Measurements from ENCODE around the gene SOX2.

DNA sequence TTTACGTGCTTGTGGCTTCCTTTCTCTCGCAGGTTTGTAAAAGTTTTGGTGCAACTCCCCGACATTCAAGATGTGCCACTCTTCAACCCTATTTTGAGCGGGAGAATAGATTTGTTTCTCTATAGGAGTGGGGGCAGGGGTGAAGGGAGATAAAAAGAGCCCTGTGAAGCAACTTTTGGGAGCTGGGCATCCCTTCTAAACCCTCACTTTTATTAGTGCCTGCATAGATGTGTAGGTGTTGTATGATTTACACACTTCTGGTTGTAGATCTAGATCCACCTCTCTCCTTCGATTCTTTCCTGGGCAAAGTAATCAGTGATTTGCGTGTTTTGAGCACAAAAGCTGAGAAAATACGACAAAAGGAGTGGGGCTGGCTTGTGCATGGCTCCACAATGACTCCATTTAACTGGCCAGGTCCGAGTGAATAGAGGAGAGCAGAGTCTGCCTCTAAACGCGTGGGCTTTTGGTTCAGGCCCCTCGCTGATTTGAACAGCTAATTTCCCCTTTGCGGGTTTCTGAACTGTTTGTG, 17.7 kb downstream of the SOX2 start:
- TF ChIP-seq, protein P1, sequence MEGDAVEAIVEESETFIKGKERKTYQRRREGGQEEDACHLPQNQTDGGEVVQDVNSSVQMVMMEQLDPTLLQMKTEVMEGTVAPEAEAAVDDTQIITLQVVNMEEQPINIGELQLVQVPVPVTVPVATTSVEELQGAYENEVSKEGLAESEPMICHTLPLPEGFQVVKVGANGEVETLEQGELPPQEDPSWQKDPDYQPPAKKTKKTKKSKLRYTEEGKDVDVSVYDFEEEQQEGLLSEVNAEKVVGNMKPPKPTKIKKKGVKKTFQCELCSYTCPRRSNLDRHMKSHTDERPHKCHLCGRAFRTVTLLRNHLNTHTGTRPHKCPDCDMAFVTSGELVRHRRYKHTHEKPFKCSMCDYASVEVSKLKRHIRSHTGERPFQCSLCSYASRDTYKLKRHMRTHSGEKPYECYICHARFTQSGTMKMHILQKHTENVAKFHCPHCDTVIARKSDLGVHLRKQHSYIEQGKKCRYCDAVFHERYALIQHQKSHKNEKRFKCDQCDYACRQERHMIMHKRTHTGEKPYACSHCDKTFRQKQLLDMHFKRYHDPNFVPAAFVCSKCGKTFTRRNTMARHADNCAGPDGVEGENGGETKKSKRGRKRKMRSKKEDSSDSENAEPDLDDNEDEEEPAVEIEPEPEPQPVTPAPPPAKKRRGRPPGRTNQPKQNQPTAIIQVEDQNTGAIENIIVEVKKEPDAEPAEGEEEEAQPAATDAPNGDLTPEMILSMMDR (IDR thresholded peaks at IDR 0.05) = no peak
- TF ChIP-seq EZH2 (IDR thresholded peaks at IDR 0.05; ENCODE audit: borderline replicate concordance, insufficient read depth, low read depth, low read length, poor library complexity, severe bottlenecking) = no peak

Measured in B cell (primary cell).